Upper lobe of left lung (tissue), 4 donors: ENCODE measurements around the gene CNEP1R1.

Experiments
- CTCF ChIP-seq, 6 experiments: fragments of 450-650 bp in 4 of 6; fragments of 200-600 bp in 2 of 6; sonication (generic) in 2 of 6; IDR thresholded peaks; one replicate each; pipeline ENCODE4 v1.5.1; 2016 to 2019; ENCODE audit warnings: antibody characterized with exemption in 6 of 6
- EP300 ChIP-seq, 4 donors: sonication (generic); formaldehyde crosslinking; IDR thresholded peaks; one replicate each; pipeline ENCODE4 v1.5.1; 2017; ENCODE audit warnings: antibody characterized with exemption in 4 of 4, control low read depth in 2 of 4
- POLR2A ChIP-seq, 4 donors: fragments of 450-650 bp; IDR thresholded peaks; one replicate each; pipeline ENCODE4 v1.5.1; 2016 to 2017; ENCODE audit warnings: antibody characterized with exemption in 4 of 4, mild to moderate bottlenecking in 2 of 4
- POLR2AphosphoS5 ChIP-seq, 2 donors: sonication (generic); formaldehyde crosslinking; IDR thresholded peaks; one replicate each; pipeline ENCODE4 v1.5.1; 2017; ENCODE audit warnings: antibody characterized with exemption in 2 of 2

GRCh38 chr16:50068550-50068949 lies 43.5 kb downstream of the CNEP1R1 start:
- no peak for TF ChIP-seq POLR2AphosphoS5 (IDR thresholded peaks at IDR 0.05)
- no peak for TF ChIP-seq CTCF (IDR thresholded peaks at IDR 0.05)
- TF ChIP-seq EP300 (IDR thresholded peaks at IDR 0.05) = no peak
- no peak for TF ChIP-seq POLR2A (IDR thresholded peaks at IDR 0.05)
